Stimulated activated CD8-positive, alpha-beta memory T cell treated with anti-CD3 and anti-CD28 coated beads, Interleukin-2, amount 100 ng/mL, for 48 hours (primary cell): ENCODE results near the gene THSD7B.
"Not testable (repeated sequence)": the region's sequence is repeated elsewhere in the genome, so short reads cannot be mapped to it uniquely, and the experiment has no call there.

Experiments used
- DNase-seq, 2 donors: peaks; one replicate each; pipeline ENCODE4 v3.0.0-alpha.2; 2020; ENCODE audit warnings: low read depth in 2 of 2

THSD7B gene, protein sequence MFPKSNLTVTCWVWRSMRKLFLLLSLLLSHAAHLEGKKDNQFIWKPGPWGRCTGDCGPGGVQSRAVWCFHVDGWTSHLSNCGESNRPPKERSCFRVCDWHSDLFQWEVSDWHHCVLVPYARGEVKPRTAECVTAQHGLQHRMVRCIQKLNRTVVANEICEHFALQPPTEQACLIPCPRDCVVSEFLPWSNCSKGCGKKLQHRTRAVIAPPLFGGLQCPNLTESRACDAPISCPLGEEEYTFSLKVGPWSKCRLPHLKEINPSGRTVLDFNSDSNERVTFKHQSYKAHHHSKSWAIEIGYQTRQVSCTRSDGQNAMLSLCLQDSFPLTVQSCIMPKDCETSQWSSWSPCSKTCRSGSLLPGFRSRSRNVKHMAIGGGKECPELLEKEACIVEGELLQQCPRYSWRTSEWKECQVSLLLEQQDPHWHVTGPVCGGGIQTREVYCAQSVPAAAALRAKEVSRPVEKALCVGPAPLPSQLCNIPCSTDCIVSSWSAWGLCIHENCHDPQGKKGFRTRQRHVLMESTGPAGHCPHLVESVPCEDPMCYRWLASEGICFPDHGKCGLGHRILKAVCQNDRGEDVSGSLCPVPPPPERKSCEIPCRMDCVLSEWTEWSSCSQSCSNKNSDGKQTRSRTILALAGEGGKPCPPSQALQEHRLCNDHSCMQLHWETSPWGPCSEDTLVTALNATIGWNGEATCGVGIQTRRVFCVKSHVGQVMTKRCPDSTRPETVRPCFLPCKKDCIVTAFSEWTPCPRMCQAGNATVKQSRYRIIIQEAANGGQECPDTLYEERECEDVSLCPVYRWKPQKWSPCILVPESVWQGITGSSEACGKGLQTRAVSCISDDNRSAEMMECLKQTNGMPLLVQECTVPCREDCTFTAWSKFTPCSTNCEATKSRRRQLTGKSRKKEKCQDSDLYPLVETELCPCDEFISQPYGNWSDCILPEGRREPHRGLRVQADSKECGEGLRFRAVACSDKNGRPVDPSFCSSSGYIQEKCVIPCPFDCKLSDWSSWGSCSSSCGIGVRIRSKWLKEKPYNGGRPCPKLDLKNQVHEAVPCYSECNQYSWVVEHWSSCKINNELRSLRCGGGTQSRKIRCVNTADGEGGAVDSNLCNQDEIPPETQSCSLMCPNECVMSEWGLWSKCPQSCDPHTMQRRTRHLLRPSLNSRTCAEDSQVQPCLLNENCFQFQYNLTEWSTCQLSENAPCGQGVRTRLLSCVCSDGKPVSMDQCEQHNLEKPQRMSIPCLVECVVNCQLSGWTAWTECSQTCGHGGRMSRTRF (N-terminal part only)

DNA sequence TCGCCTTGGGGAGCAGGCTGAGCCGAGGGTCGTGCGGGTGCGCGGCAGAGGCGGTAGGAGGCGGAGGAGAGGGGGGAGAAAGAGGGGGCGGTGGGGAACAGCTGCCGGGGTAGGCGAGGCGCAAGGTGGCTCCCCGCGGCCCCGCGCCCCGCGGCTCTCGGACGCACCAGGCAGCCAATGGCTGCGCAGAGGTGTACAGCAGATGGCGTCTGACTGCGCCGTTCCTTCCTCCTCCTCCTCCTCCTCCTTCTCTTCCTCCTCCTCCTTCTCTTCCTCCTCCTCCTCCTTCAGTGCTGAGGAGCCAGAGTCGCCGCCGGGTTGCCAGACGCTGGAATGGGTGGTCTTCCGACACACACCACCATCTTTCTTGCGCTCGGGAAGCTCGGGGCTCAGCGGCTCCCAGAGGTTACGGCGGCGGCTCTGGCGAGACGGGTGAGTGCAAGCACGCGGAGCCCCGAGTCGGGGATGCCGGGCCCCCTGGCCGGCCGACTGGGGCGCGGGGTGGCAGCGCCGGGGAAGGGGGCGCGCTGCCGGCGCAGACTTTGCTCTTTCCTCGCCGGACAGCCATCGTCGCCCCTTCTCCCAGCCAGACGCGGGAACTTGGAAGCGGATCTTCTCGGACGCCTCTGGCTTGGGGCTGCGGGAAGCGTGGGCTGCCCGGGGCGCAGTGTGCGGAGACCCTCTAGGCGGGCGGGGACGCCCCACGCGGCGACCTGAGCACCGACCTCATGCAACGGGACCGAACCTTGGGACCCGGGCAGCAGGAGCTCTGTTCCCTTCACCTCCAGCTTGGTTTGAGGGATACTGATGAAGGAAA, at the start of gene THSD7B:
Gene THSD7B, plus strand, starts transcription at position 290 of the 817 bp plus-strand sequence. CDS start 116,634 bp downstream, outside the sequence.
- no peak for DNase-seq

DNA sequence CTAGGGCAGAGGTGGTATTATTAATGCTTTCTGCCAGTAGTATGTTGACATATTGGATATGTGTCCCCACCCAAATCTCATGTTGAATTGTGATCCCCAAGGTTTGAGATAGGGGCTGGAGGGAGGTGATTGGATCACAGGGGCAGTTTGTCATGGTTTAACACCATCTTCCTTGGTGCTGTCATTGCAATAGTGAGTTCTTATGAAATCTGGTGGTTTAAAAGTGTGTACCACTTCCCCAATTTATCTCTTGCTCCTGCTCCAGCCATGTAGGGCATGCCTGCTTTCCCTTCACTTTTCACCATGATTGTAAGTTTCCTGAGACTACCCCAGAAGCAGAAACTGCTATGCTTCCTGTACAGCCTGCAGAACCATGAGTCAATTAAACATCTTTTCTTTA, 47.1 kb upstream of the THSD7B start:
- DNase-seq: no peak

DNA sequence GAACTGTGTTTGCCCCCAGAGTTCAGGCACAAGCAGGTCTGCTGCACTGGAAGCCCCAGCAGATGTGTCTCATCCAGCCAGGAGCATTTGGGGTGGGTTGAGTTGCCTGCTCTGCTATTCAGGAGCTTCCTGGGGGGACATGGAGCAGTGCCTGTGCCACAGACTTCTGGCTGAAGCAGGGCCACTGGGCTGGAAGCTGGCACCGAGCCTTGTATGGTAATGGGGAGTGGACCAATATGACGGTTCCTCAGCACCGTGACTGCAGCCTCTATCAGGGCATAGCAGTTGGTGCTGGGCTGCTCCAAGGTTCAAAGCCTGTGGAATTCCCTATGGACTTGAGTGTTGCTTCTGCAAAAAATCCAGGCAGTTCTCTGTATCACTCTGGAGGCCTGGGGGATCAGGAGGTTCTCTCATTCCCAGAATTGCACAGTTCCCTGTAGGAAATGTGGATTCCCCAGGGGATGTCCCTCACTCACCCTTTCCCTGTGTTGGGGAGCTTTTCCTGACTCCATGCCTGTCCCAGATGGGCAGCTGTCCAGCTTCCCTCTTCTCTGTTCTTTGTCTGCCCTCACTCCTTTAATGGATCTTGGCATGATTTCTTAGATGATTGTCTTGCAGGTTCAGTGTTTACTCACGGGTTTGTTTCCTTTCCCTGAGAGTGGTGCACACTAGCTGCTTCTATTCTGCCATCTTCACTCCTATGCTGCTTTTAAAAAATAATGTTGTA, 37.2 kb upstream of the THSD7B start:
- DNase-seq: no peak

DNA sequence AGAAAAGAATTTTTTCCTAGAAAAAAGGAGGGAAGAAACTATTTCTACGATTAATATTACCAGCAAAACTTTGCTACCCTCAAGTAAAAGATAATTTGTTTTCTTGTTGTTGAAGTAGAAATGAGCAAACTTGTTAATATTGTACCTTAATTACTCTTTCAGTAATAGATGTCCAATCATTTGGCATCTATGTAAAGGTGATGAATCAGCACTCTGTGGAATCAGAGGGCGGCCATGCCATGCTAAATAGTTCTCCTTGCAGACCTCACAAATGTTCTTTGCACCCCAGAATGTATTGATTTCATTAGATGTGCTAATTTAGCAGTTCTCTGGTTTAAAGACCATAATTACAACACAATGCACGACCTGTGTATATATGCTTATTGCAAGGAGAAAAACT, 29.1 kb upstream of the THSD7B start:
- no peak for DNase-seq

DNA sequence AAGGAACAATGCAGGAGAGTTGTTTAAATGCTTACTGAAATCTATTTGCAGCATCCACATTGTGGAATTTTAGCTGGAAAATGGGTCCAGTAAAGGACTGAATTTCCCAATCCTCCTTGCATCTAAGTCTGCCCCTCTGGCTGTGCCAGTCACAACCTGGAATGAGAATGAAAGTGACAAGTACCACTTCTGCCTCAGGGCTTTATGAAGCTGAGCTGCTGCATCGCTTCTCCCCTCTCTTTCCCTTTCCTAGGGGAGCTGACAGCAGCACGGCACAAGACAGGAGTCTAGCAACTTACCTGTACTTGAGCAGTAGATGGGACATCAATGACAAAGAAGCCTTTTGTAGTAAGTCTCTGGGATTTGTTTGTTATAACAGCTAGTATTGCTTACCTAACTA, 27.3 kb upstream of the THSD7B start:
- DNase-seq: no peak

DNA sequence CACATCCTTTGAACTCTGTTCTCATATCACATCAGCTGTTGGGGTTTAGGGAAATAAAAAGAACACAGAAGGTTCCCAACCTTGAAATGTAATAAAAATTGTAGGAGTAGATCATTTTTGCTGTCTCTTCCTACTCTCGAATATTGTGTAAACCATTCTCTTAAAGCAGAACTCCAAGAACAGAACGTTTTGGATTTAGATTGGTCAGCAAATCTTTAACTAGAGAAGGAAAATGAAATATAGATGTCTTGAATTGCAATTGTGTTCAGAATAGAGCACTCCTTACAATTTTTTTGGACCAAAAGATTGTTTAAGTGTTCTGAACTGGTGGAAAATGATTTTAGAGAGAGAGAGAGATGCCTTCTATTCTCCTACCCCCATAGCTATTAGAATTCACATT, 23.9 kb upstream of the THSD7B start:
- DNase-seq: no peak

DNA sequence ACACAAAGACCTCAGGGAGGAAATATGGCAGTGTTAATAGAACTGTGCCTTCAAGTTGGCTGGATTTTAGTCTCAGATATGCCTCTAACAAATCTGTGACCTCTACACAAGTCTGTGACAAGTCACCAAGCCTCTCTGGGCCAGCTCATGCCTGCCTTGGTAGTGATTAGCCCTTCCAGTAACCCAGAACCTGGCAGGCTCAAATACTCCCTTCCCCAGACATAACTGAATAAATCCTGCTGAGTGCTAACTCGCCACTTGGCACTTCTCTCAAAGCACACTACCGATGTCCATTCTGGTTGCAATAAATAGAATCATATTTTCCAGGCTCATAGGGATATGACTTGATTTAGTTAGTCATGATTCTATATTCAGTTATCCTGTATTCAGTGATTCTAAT, 15.3 kb upstream of the THSD7B start:
- no peak for DNase-seq

DNA sequence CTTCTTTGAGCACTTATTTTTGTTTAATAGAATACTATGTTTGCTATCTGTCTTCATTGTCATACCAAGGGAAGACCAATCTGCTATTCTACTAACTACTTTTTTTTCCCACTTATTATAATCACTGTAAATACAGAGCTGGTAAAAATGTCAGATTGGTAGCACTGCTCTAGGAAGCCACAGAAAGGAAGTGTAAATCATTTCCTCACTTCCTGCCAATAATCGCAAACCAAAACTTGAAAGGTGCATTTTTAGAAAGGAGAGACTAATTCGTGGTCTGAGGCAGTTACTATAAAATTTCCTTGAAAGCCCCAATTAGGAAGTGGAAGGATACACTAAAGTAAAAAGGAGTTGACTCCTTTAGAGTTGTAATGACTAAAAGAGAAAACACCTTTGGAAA, 13.9 kb upstream of the THSD7B start:
- DNase-seq: no peak

DNA sequence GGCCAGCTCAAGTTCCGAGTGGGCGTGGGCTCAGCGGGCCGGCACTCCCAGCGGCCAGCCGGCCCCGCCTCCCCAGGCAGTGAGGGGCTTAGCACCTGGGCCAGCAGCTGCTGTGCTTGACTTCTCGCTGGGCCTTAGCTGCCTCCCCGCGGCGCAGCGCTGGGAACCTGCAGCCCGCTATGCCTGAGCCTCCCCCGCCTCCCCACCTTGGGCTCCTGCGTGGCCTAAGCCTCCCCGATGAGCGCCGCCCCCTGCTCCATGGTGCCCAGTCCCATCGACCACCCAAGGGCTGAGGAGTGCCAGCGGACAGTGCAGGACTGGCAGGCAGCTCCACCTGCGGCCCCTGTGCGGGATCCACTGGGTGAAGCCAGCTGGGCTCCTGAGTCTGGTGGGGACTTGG, 6.8 kb upstream of the THSD7B start:
- DNase-seq: not testable (repeated sequence)

DNA sequence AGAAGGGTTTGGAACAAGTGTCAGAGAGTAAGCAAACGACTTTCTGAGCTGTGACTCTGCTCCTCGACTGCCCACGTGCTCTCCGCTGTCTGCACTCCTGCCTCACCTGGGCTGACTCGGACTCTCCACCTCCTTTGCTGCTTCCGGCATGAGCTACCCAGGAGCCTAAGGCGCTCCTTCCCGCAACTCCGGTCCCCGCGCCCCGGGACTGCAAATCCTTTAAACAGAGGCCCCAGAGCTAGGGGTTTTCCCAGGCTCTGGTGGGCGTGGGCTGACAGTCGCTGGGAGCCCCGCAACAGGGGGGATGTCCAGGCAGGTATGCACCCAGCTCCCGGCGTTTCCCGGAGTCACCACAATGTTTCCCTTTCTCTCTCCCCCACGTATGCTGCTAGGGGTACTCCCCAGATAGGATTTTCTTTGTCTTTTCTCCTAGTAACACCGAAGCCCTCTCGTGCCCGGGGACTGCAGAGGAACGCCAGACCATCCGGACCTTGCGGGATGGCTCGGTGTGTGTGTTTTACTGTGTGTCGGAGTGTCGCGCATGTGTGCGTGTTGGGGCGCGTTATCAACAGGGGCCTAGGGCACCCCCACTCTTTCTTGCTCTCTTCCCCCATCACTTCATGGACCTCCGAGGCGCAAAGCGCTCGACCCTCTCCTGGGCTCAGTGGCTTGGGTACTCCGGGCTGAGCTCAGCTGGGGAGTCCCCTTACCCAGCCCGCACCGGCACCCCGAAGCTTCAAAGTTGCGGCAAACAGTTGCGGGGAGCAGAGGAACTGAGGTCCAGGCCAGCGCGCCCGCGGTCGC, 691 bp upstream of the THSD7B start:
- DNase-seq: no peak

DNA sequence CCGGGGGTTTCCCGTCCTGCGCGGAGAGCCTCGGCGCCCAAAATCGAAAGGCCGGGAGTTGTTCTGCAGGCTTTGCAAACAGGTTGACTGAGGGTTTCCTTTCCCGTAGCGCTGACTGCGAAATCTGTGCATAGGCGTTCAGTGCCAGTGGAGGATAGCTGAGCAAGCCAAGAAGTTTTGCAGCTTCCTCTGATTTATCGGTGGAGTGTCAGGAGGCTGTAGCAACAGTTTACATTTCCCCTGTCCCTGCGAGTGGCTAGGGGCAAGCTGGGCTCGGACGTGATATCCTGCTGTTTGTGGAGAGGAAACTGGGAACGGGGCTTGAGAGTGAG, 694 bp downstream of the THSD7B start:
- DNase-seq: no peak

DNA sequence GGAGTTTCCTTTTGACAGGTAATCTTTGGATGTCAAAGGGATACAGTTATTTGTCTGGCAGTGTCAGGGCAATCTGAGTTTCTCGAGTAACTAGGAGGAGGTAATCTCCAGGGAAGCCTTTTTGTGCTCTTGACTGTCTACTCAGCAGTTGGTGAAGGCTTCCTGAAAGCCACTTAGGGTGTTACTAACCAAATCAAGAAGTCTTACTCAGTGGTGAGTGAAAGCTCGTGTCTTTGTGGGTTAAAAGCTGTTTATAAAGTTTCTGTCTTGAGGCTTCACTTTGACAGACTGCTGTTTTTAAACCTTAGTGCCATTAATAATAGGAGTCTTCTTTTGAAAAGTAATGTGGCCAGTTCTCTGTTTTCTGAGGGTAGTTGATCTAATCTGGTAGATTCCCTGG, 1.7 kb downstream of the THSD7B start:
- DNase-seq: no peak

DNA sequence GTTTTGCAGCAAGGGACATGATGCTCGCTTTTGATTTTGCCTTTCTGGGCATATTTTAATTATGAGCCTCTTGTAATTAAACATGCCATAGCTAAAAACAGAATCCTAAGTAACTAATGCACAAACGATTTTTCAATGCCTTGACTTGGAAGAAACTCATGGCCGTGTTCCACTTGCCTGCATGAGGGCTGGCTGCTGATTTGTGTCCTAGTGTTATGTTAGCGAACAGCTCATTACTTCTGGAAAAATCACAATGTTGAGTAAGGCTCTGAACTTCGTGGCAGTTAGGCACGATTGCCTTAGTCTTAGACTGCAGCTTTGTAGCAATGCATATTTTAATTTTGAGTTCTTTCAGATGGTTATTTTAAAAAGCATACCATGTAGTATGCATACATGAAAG, 4.5 kb downstream of the THSD7B start:
- no peak for DNase-seq

DNA sequence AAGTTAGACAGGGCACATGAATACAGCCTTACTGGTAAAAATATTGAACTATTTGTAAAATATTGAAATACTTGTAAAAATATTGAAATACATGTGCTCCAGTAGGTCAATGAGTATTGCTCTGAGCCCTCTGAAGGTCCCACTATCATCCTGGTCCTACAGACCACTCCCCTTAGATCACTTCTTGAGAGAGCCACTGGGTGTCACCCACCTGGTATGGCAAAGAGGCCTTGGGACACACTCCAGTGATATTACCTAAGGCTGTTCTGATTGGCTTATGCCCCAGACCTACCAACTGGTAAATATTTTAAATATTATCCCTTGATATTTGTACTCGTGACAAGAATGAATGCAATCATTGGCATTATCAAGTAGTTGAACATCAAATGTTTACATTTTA, 5.0 kb downstream of the THSD7B start:
- DNase-seq: no peak

DNA sequence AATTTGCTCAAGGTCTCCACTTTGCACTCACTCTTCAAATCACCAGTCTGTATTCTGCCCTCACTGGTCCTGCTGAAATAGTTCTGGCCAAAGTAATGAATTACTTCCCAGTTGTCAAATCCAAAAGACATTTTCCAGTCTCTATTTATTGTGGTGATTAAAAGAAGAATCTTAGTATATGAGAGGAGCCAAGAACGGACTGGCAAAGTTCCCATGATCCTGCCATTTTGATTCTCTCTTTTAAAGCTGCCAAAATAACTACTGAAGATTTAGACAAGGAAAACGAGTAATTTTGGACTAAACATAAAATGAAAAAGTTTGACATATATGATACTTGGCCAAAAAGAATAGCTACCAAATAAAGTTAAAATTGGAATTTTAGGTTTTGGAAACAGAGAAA, 12.0 kb downstream of the THSD7B start:
- DNase-seq: no peak

DNA sequence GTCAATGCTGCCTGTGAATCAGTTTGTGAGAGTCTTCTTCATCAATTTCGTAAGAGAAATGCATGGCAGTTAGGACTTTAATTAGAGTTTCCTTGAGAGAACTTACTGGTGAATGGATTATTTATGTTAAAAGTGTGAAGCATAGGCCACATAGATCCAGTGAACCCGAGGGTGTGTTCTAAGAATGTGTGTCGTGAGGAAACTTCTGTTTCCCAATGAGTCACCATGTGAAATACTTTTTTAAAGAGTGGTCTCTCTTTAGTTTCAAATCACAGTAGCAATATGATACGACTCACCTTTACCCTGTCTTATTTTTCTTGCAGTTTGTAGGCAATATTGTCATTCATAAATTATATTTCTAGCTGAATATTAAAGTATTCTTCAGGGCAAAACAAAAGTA, 18.5 kb downstream of the THSD7B start:
- no peak for DNase-seq

DNA sequence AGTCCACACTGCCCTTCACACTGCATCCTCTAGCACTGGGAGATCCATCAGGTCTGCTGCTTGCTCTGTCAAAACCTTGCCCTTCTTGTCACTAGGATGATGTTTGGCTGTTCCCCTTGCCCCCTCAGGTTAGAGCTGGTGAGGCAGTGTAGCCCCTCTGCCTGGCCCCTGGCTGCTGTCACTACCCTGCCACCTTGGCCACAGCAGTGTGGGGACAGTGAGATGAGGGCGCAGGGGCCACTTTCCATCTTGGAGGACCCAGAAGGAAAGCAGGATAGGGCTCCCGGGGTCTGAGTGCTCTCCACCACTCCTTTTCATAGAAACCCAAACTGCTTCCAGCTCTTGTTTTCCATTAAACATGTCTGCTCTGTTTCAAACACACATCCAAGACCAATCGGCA, 19.9 kb downstream of the THSD7B start:
- no peak for DNase-seq

DNA sequence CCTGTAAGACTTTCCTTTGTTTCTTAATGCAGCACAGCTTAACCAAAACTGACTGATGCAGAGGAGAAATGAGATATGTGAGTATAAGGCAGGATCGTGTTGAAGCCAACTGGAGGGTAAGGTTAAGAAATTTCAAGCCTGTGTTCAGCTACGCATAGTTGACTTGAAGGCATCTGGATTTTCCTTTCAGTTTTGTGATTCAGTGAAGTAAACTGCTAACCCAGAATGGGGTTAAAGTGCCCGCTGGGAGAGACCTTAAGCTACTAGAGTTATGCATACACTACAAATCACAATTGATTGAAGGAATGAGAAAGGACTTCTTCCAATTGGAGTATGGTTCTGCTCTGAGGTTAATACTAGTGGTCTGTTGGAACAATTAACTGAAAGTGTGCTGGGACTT, 22.6 kb downstream of the THSD7B start:
- DNase-seq: no peak

DNA sequence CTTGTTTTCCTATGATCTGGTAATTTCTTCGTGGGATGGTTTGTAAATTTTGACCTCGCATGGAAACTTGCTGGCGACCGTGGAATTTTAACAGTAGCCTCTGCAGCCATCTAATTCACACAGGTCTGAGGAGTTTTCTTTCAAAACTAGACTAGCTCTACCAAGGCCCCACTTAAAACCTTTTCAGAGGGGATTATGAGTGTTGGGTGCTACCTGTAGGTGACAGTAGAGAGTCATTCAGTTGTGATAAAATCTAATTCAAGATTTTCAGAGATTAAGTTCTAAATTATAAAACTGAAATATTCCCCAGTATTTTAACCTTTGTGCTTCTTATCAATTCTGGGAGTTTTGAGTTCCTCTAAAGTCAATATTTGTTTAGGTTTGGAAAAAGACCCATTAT, 31.0 kb downstream of the THSD7B start:
- DNase-seq: no peak

DNA sequence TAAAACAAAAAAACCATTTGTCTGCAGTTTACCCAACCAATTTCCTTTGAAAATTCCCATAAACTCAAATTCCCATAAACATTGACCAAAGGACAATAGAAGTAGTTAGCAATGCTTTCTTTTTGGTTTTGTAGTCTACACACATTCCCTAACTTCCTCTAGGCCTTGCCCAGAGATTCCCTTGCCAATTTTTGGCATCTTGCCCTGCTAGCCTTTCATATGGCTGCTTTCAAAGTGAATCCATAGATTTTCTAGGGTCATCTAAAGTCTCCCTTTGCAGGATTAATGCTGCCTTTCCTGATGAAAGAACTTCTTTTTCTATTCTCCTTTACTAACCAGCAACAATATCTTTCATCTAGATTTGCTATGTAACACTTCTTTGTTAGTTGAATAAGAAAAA, 33.4 kb downstream of the THSD7B start:
- DNase-seq: no peak
